HT1080 (cell line): ENCODE results near the gene PPIE. TPM values are rescaled to one million over a fixed set of nuclear protein-coding genes. Genes with fewer than 3 reads are reported as not detected.
A peak's percentile ranks its signal among the peaks of the same experiment; 100 is the strongest.

Source experiments
- DNase-seq: peaks from one replicate; pipeline ENCODE4 v3.0.0-alpha.2; 2015; ENCODE audit warnings: low read depth
- total RNA-seq: library from RNA; depleted of rRNA; stranded (reverse); fragments of >200 nt; shearing (Covaris generic); gene quantifications from 2 replicates; pipeline ENCODE4 v1.2.3, GENCODE V29; 2014

PPIE gene
- total RNA-seq, 1 experiment from 2014 or later: 32.4 TPM

DNA sequence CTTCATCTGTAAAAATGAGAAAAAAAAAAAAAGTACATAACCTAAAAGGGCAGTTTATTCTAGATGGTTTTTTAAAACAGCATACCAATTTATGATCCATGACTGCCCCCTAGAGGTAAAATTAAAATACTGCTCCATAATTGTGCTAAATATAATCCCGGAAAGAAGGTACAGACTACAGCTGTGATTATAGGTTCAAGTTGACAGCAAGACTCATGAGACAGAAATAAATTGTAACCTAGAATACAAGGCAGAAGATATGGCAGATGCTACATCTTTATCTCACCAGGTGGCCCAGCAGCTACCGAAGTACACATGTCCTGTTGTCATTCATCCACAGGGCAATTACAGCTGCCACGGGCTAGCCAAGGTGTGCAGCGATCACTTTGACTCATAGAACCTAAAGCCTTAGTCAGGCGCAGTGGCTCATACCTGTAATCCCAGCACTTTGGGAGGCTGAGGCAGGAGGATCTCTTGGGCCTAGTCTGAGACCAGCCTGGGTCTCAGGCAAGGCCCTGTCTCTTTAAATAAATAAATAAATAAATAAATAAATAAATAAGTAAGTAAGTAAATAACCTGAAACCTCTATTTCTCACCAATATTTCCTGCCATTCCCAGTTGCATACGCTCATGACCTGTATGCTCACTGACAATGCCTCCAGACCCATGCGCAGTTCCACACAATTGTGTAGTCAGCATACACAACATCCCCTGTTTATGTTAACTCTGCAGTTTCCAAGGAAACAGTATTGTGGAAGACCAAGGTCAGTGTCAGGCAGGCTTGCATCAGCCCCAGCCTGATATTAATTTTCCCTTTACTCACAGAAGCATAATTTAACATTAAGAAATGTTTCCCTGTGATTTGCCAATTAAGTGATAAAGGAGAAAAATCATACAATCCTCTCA is 18.3 kb upstream of the PPIE start:
- peak; percentile 55 for DNase-seq

GRCh38 chr1:39721664-39722063 is 17.0 kb upstream of the PPIE start:
- DNase-seq: no peak

GRCh38 chr1:39722495-39722894 is 16.2 kb upstream of the PPIE start:
- peak; percentile 50 for DNase-seq

GRCh38 chr1:39726600-39726999 is 12.1 kb upstream of the PPIE start:
- no peak for DNase-seq

GRCh38 chr1:39727221-39727931 is 11.3 kb upstream of the PPIE start:
- DNase-seq: no peak

- DNase-seq: no peak
These were observed 10.8 kb upstream of the PPIE start for GRCh38 chr1:39727932-39728317.

DNA sequence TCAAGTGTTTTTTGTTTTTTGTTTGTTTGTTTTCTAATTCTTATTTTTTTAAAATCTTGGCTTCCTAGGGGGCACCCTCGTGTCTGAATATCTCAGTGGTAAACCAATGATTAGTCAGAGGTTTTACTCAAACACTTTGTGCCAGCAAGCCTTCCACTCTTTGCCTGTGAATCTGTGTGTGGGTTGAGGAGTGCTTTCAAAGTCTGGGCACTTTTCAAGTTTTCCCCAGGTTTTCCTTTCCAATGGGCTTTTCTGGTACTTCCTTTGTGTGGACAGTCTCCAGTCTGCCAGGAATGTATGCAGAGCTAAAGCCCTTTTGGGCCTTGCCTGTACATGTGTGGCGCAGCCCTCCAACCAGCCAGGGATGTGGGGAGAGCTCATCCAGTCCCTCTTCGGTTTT is 9.7 kb upstream of the PPIE start:
- DNase-seq: no peak

DNA sequence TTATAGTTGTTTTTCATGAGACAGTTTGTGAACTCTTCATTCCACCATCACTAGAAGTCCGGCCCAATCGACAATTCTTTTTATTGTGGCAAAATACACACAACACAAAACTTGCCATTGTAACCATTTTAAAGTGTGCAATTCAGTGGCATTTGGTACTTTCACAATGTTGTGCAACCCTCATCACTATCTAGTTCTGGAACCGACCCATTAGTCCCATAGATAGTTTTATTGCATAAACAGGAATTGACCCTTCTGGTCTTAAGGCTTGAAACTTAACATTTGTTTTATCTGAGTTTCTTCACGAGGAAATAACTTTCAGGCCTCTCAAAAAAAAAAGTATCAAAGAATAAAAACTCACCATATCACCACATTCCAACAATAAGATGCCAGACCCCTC is 8.8 kb upstream of the PPIE start:
- DNase-seq: no peak

GRCh38 chr1:39732730-39733129 is 6.0 kb upstream of the PPIE start:
- DNase-seq: no peak

GRCh38 chr1:39733161-39733560 is 5.5 kb upstream of the PPIE start:
- DNase-seq: peak; percentile 45

GRCh38 chr1:39735731-39736130 is 3.0 kb upstream of the PPIE start:
- peak; percentile 27 for DNase-seq

GRCh38 chr1:39737546-39738169 is 1.0 kb upstream of the PPIE start:
- peak; percentile 78 for DNase-seq

DNA sequence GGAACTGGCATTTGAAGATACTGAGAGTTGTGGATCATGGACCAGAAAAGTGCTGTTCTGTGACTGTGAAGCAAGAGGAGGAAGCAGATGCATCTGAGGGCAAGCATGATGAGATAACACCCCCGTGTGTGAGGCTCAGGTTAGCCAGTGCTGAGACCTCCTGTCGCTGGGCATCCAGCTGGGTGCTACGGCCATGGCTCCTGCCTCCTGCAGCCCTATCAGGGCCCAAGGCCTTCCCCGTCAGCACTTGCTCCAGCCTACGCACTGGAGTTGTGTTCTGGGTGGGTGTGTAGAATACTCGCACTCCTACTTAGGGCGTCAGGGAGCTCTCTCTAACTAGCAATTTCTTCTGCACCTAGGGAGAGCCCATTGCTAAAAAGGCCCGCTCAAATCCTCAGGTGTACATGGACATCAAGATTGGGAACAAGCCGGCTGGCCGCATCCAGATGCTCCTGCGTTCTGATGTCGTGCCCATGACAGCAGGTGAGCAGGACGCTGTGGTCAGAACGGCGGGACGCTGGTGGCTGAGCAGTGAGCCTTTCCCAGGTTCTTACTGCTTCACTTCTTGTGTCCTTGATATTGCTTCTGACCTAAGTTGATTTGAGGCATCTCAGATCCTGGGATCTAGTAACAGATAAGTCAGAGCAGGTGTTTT is 6.5 kb downstream of the PPIE start:
- DNase-seq: no peak

GRCh38 chr1:39751595-39751994 is 12.9 kb downstream of the PPIE start:
- no peak for DNase-seq

- DNase-seq: no peak
These were observed 14.0 kb downstream of the PPIE start for GRCh38 chr1:39752703-39753102.

DNA sequence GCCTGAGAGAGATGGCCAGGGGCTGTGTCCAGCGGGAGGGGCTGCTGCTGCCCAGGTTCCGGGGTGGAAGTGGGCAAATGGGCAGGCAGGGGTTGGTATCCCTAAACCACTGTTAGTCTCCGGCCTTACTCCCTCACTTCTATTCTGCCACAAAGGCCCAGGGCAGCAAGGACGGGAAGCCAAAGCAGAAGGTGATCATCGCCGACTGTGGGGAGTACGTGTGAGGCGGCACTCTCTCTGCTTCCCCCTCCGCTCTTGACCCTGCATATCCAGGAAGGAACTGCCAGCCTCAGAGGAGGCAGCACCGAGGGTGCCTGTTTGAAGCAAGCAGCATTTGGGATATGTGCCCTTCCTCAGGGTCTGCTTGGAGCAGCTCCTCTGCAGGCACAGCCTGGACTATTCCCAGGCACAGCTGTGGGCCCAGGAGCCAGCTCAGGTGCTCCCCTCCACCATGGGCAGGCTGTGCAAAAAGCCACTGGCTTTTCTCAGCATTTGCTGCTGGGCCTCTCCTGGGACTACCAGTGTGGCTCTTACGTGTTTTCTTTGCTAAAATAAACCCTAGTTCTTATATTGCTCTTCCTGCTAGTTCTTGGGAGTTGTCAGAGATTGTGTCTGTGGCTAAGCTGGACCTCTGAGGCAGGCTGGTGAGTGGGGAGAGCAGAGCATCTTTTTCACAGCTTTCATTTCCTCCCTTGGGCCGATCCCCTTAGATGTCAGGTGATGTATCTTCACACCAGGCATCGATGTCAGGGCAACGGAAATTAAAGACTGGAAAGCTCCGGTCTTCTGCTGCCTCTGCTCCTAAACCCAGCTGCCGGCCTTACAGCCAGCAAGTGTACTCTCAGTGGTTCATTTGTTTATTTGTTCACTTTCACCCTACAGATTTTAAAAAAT is 14.7 kb downstream of the PPIE start:
- DNase-seq: no peak

DNA sequence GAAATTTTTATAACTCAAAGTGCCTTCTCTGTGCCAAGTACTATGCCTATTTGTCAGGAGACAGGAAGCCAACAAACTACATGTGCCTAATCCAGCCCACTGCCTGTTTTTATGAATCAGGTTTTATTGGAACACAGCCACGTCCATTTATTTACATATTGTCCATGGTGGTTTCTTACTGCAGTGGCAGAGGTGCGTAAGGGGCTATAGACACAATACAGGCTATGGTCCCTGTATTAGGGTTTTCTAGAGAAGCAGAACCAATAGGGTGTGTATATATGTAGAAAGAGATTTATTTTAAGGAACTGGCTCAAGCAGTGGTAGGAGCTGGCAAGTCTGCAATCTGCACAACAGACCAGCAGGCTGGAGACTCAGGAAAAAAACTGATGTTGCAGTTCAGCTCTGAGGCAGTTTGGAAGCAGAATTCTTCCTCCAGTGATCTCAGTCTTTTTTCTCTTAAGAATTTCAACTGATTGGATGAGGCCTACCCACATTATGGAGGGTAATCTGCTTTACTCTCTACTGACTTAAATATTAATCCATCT is 15.4 kb downstream of the PPIE start:
- DNase-seq: no peak

DNA sequence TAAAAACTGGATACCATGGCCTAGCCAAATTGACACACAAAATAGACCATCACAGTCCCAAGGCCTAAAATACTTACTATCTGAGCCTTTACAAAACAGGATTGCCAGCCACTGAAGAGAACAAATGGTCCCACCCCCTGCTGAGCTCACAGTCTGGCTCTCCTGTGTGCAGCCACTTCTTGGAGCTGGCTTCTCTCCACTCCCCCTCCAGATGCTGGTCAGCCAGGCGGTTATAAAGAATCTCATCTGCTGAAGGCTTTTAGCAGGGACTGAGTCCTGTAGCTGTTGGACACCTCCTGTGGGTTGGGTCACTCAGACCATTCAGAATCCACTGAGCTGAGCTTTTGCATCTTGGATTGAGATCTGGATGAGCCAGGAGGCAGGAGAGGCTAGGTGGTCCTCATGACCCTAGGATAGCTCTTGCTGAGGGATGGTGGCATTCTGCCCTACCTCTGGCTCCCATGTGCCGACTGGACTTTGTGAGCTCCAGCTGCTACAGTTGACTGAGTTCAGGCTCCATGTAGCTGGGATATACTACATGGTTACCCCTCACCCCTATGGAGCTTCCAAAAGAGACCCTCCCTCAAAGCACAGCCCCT is 16.3 kb downstream of the PPIE start:
- DNase-seq: no peak

- DNase-seq: no peak
These were observed 17.4 kb downstream of the PPIE start for GRCh38 chr1:39755965-39756659.
